GM12873 (cell line): ENCODE results near the gene TECTB.

Experiments used
- TF ChIP-seq, protein P1 (sequence below): IDR thresholded peaks from 2 replicates; pipeline ENCODE4 v1.5.1; 2012; ENCODE audit warnings: low read depth, mild to moderate bottlenecking, moderate library complexity, low read length, control low read depth; ENCODE audit not compliant: insufficient read depth; ENCODE audit errors: missing control alignments

TECTB gene

DNA sequence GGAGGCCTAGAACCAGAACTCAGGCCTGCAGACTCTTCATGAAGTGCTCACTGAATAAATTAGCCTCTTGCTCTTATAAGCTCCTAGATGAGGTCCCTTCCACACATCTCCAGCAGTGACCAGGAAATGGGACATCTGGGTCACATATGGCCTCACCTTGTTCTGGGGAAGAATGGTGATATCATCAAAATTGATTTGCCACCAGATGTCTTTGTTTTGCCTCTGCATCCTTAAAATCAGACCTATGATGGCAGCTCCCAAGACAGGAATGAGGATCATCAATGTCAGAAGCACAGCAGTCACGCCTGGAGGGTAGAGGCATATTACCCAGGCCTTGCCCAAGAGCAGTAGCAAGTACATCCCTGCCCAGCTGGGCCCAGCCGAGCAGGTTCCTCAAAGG lies 57.4 kb downstream of the TECTB start:
- TF ChIP-seq, protein P1, sequence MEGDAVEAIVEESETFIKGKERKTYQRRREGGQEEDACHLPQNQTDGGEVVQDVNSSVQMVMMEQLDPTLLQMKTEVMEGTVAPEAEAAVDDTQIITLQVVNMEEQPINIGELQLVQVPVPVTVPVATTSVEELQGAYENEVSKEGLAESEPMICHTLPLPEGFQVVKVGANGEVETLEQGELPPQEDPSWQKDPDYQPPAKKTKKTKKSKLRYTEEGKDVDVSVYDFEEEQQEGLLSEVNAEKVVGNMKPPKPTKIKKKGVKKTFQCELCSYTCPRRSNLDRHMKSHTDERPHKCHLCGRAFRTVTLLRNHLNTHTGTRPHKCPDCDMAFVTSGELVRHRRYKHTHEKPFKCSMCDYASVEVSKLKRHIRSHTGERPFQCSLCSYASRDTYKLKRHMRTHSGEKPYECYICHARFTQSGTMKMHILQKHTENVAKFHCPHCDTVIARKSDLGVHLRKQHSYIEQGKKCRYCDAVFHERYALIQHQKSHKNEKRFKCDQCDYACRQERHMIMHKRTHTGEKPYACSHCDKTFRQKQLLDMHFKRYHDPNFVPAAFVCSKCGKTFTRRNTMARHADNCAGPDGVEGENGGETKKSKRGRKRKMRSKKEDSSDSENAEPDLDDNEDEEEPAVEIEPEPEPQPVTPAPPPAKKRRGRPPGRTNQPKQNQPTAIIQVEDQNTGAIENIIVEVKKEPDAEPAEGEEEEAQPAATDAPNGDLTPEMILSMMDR: no peak

DNA sequence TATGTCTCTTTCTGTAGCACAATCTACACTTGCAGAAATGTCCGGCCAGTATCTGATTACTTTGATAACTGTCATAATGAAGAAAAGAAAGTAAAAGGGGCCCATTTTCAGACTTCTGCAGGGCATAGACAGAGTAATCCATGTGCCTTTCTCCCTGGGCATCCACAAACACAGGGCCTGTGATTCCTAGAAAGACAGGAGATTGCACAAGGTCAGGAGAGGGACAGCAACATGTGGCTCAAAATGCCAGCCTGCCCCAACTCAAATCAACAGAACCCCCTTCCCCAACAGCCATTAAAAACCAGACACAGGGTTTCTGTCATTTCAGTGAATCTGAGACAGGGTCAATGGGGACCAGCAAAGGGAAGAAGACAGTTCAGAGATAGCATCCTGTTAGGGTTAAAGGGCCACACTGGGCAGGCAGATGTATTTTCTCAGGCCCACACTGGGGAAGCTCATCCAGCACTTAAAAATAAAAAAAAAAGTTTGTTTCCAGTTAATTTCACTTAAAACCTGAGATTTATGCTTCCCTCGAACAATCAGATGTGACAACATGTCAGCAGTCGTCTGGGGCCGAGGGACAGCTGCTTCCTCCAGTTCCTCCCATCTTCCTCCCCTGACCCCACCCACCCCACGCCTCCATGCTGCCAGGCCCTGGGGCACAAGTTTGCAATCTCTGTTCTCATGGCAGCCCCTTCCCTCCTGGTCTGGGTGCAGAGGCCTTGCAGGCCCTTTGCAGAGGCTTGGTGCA lies 60.0 kb downstream of the TECTB start:
- TF ChIP-seq, protein P1: no peak

DNA sequence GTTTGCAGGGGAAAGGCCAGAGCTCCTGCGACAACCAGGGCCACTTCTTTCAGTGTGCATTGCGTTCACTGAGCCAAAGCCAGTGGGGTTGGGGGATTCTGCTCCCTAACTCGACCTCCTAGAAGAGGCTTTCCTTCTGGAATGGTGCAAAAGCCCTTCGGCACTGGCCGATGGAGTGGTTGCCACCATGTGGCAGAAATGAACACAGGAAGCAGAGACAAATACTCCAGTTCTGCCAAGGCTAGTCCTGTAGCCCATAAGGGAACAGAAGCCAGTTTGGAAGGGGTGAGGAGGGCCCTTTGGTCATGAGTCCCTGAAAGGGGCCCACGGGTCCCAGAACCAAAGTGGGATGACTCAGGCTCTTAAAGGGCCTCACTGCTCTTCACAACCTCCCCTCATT lies 61.1 kb downstream of the TECTB start:
- TF ChIP-seq, protein P1: no peak

DNA sequence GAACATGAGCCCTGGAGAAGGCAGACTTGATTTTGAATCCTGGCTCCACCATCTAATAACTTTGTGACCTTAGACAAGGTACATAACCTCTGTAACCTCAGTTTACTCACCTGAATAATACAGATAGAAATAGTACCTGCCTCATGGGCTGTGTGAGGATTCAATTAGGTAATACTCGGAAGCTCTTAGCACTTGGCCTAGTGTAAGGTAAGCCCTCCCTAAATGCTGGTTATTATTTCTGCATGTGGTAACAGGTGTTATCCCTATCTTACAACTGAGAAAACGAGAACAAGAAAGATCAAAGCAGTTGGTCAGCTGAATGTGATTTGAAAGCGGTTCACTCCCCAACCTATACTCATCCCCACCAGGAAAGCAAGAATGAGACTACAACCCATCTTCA lies 62.0 kb downstream of the TECTB start:
- TF ChIP-seq, protein P1: no peak

DNA sequence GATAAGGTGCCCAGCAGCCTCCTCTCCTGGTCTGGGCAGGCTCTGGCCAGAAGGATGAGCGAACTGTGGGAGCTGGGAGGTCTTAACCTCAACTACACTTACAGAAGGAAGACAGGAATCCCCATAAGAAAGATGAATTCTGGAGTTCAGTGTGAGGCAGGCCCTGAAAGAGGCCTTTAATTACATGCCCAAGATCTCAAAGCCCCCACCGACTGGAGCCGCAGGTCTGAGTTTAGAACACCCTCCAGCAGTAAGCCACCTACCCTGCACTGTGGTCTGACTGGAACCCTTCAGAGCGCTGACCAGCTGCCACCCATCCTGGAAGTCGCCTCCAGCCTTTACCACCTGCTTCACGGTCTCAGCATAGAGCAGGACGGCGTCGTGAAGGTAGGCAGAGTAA lies 62.5 kb downstream of the TECTB start:
- TF ChIP-seq, protein P1: no peak

DNA sequence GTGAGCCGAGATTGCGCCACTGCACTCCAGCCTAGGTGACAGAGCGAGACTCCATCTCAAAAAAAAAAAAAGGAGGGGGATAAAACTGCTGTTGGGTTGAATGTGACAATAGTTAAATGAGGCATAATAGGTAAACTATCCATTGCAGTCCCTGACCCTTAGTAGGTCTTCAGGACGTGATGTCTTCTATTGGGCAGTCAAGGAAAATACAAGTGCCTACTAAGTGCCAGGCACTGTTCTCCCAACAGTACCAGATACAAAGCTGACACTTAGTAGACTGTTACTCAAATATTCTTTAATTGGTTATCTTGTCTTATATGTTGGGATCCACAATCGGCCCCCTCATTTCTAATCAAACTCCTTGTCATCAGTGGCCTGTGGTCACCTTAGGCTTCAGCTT lies 63.6 kb downstream of the TECTB start:
- TF ChIP-seq, protein P1: no peak

DNA sequence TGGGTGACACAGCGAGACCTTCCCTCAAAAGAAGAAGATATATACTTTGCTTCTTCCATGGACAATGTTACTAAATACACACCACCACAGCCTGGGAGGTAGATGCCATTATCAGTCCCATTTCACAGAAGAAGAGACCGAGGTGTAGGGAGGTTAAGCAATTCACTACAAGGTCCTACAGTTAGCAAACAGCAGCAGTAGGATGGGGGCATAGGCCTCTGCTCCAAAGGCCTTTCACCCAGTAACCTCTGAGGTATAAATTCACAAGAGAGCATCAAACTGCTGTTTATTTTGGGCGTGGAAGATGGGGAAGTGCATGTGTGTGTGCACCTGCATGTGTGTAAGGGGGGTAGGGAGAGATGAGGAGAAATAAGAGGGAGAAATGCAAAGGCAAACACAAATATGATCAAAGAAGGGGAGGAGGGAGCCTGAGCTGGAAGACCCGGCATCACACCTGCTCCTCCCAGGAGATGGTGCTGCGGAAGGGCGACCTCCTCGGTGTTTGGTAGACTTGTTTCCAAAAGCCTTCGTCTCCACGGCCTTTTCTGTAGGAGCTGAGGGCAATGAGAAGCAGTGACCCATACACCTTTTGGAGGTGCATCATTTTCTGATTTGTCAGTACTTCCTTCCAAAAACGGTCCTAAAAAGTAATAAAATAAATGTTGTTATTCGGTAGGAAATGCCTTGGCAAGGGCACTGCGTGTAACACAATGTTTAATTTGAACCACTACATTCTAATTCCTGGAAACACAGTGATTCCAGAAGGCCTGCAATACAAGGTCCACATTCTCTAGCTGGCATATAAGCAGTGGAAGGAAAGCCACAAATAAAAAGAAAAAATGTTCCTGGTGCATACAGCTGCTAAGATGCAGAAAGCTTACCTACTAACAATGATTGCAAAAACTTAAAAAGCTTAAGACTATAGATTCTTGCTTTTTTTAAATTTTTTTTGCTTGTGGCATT lies 64.8 kb downstream of the TECTB start:
- TF ChIP-seq, protein P1: no peak
